ENCODE measurements around the gene DMRT1.

DMRT1 gene

GRCh38 chr9:1014225-1014624 is 172.7 kb downstream of the DMRT1 start:
- Mint-ChIP-seq H3K27me3 (peaks cover 7% of the 10 kb centered on the region), H3K4me3 (no peak overlapping the region), H3K27ac (no peak overlapping the region), H3K4me1 (peaks cover 5% of the 10 kb centered on the region), H3K9me3 (no peaks in the 10 kb centered on the region), H3K36me3 (no peaks in the 10 kb centered on the region)

GRCh38 chr9:1014640-1015039 is 173.1 kb downstream of the DMRT1 start:
- Mint-ChIP-seq H3K36me3 (no peaks in the 10 kb centered on the region), H3K27ac (no peak overlapping the region), H3K4me3 (no peak overlapping the region), H3K4me1 (peaks cover 5% of the 10 kb centered on the region), H3K27me3 (peaks cover 7% of the 10 kb centered on the region), H3K9me3 (no peaks in the 10 kb centered on the region)

DNA sequence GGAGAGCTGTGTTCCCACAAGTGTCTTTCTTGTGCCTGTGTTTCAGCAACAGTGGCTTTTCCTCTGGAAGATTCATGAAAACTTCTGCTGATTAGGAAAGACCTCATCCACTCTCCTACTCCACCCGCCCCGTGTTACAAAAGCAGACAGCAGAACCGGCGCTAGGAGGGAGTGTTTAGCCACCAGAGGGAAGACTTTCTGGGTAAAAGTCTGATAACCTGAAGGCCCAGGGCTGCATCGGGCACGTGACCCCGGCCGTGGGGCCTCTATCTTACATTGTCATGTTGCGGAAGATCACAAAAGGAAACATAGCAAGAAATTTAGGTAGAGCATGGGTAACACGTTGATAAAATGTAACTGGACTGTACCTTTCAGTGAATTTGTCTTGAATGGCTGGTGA is 176.6 kb downstream of the DMRT1 start:
- Mint-ChIP-seq H3K27ac (no peak overlapping the region), H3K9me3 (no peaks in the 10 kb centered on the region)

More for the DNA sequence above, 176.6 kb downstream of the DMRT1 start:
- H3K4me1 Mint-ChIP-seq: peaks cover 5% of the 10 kb centered on the region
- H3K36me3 Mint-ChIP-seq: no peaks in the 10 kb centered on the region
- H3K27me3 Mint-ChIP-seq: peaks cover 16% of the 10 kb centered on the region
- no peak overlapping the region for H3K4me3 Mint-ChIP-seq
